HG03045 (cell line): ENCODE measurements around the gene COL11A2.

Experiments
- ATAC-seq: cut with Tn5 transposase; IDR thresholded peaks from one replicate; pipeline ENCODE4 v1.9.1; 2021; ENCODE audit warnings: mild to moderate bottlenecking, moderate library complexity; ENCODE audit not compliant: unreplicated experiment

The COL11A2 gene

DNA sequence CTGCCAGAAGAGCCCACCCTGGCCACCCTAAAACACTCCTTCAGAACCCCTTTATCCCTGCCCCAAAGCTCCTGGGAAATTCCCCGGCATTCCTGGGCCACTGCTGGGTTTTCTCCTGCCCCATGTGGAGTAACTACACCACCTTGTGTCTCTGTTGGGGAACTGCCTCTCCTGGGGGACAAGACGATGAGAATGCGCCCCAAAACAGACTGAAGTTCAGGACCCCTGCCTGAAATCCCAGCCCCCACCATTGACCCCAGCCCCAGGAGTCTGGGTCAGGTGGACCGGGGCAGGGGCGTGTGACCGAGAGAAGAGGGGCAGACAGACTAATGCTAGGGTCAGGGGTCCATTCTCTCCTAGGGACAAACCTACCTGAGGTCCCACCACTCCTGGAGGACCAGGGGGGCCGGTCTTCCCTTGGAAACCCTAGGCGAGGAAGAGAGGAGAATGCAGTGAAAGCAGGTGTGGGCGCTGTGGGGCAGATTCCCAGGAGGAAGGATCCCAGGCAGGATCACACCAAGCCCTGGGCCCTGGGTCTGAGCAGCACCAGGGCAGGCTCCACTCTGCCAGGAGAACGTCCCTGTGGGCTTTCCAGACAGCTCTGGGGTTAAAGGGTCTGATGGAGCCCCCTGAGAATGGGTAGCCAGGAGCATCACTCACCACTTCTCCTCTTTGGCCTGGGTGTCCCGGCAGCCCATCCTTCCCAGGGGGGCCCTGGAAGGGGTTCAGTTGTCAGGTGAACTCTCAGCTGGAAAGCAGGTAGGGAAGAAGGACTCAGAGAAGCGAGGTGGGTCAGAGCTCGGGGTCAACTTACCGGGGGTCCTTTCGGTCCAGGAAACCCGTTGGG is 19.4 kb downstream of the COL11A2 start:
- ATAC-seq = no peak

DNA sequence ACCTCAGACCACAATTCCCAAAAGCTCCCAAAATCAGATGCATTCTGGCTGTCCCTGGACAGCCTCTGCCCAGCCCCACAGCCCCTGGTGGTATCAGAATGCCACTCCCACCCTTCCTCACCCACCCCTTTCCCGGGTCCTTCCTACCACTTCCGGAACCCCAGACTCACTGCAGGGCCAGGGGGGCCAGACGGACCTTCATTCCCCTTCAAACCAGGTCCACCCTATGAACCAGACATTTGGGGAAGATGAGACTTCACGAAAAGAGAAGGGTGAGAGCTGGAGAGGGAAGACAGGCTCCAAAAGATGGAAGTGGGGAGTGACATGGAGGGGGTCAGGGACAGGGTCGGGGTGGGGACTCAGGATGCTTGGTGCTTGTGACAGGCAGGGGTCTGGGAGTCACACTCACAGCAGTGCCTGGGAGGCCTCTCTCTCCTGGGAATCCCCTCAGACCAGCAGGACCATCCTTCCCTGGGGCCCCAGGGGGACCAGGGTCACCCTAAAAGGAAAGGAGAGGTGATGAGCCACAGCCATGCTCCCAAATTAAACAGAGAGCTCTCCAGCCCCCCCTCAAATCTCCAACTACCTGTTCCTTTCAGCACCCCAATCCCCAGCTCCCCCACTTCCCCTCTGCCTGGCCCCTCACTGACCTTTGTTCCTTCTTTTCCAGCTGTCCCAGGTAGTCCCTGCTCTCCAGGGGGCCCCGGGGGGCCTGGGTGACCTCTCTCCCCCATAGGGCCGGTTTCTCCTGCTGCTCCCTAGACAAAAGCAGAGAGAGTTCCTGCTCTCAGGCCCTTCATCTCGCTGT is 20.2 kb downstream of the COL11A2 start:
- ATAC-seq = no peak

GRCh38 chr6:33171016-33171879 is 21.0 kb downstream of the COL11A2 start:
- no peak for ATAC-seq

DNA sequence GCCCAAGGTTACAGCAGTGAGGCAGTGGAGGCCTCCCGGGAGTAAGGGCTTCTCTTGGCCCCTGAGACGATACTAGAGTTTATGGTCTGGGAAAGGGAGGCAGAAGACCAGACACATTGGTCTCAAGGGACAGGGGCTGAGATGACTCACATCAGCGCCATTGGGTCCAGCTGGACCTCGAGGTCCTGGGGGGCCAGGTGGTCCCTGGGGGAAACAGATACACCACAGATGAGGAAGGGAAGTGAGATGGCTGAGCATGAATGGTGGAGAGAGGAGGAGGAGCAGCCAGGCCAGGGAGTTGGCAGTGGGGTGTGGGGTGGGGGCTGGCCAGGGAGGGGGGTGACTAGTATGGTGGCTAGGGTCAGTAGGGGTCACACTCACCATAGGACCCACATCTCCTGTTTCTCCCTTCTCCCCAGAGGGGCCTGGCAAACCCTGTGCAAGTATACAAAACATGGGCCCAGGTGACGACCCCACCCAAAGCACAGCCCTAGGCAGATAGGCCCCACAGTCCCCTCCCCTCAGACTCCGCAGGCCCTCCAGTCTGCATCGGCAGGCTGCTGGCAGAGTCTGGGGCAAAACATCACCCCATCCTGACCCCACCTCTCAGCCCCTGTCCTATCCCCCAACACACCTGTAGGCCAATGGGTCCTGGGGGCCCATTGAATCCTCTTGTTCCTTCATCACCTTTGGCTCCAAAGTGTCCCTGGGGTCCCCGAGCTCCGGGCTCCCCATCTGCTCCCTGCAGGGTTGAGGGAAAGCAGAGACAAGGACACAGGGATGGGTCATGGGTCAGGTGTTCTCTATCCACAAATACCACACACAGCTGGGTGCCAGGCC is 21.9 kb downstream of the COL11A2 start:
- no peak for ATAC-seq

DNA sequence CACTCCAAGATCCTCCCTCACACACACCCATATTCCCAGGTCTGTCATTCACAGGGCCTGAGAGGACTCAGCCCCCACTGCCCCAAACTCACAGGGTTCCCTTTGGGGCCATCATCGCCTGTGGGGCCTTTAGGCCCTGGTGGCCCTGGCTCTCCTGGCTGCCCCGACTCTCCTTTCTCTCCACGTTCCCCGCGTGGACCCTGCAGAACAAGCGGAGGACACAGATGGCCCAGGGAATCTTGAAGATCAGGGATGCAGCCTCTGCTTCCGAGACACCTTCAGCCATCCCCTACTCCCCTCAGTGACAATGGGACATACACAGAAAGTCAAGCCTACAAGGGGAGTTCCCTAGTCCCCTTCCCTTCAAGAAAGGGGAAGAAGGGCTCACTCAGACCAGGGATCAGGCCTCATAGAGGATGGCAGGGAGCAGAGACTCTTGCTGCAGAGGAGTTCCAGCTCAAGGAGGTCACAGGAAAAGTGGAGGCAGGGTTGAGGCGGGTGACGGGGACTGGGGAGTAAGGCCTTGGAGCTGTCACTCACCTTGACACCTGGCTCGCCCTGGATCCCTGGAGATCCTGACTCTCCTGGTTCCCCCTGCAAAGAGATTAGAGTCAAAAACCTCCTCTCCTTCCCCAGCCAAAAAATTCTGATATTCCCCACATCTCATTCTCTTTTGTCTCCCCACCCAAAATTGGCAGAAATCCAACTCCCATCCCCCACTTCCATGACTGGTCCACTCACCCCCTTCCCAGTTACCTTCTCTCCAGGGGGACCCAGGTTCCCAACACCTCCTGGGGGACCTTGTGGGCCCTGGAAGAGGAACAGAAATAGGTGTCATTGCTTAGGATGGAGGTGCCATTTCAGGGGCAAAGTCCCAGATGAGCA is 22.7 kb downstream of the COL11A2 start:
- ATAC-seq = no peak

- no peak for ATAC-seq
These were observed 23.6 kb downstream of the COL11A2 start for GRCh38 chr6:33168639-33169038.

GRCh38 chr6:33168284-33168601 is 24.0 kb downstream of the COL11A2 start:
- ATAC-seq = no peak

DNA sequence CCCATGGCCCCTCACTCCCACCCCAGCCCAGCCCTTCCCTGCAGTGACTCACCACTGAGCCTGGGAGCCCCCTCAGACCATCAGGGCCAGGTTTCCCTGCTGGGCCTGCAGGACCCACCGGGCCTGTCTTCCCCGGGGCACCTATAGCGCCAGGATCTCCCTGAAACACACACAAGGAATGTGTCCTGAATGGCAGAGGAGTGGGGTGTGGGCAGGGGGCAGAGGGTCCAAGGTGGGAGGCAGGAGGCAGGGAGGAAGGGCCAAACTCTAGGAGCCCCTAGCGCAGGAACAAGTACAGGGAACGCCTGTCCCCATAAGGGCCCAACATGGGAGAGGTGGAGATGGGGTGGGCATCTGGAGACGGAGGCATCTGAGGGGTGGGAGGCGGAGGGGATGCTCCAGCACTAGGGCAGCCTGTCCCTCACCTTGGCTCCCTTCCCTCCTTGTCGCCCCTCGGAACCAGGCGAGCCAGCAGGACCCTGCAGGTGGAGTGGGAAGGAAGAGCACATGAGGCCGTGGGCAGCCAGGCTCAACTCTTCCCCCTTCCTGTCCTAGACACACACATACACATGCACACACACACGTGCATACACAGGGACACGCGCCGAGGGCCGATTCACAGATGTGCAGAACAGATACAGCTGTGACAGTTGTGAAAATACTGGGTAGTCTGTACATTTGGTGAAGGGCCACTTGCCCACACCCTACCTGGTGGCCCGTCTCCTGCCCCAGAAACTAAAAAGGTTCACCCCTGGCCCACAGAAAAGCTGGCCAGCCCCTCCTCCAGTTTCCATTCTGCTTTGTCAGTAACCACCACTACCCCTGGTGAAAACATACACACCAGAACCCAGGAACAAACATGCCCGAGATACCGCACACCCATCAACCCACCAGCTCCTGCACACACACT is 24.6 kb downstream of the COL11A2 start:
- no peak for ATAC-seq

DNA sequence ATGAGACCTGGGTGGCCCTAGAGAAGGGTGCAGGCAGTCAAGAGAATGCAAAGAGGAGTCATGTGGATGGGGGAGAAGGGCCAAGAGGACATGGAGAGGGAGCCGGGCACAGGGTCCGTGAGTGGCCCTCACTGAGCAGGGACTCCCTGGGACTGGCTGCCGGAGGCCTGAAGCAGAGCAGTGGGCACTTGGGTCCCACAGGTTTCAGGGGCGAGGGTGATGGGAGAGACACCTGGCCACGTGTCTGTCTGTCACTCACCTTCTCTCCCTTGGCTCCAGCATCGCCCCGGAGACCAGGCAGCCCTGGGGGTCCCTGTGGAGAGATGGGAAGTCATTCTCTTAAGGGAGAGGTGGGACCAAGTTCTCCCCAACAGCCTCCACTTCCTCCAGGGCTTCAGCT is 25.5 kb downstream of the COL11A2 start:
- no peak for ATAC-seq

DNA sequence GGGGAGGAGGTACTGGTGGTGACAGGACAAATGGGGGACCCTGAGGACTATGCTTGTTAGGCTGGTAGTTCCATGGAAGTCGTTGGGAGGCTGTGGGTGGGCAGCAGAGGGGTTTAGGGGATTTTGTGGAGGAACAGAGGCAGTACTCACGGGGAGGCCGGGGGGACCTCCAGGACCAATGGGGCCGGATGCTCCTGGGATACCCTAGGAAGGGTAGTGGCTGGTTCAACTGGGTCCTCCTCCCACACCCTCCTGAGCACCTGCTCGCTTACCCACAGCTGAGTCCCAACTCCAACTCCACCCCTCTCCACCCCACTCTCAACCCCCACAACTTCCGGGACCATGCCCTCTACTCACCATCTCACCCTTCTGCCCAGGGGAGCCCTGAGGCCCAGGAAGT is 25.9 kb downstream of the COL11A2 start:
- no peak for ATAC-seq

DNA sequence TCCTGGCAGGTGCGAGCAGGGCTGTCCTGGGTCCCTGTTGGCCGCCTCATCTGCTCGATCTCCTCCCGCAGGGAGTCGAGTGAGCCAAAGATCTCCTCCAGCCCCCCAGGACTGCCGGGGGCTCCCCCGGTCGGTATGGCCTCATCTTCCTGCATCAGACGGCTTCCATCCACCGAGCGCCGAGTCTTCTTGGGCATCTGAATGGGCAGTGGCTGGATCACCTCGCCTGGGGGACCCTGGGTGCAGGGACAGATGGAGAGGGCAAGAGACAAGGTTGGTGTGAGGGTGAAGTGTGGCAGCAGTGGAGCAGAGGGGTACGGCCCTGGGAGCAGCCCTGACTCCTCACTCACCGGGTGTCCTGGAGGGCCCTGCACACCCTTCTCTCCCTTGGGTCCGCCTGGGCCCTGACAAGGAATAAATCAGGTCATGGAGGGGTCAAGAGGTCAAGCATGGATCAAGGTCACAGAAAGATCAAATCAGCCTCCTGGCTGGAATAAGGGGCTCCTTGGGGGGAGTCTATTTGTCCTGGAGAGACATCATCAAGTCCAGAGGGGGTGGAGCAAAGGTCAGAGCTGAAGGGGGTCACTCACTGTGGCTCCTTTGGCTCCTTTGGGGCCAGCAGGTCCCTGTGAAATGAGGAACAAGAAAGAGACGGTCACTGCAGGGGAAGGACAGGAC is 26.5 kb downstream of the COL11A2 start:
- ATAC-seq = no peak

DNA sequence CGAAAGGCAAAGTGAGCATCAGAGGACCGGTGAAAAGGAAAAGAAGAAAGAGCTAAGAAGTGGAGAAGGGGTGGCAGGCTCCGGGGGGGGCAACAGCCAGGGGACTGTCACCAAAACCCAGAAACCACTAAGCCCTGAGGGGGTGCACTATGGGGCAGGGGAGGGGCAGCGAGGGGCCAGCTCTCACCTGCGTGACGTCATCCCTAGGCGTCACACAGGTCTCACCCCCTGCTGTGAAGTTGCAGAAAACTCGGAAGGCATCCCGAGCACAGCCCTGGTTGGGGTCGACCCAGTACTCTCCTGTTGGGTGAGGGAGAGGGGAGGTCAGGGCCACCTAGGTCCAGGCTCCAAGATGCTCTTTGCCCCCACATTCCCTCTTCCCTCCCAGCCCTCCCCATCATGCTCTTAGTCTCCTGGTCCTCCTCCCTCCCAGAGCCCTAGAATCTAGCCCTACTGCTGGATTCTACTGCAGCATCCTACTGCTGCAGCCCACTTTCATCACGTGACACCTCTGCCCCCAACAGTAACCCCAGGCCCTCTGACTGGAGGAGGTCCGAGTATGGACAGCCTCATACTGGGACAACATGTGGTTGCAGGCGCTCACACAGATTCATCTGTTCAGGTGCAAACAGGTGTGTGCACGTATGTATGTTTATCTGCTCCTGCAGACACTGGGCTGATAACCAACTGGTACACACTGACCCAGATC is 27.4 kb downstream of the COL11A2 start:
- ATAC-seq = no peak

GRCh38 chr6:33164176-33164575 is 28.1 kb downstream of the COL11A2 start:
- ATAC-seq = no peak

DNA sequence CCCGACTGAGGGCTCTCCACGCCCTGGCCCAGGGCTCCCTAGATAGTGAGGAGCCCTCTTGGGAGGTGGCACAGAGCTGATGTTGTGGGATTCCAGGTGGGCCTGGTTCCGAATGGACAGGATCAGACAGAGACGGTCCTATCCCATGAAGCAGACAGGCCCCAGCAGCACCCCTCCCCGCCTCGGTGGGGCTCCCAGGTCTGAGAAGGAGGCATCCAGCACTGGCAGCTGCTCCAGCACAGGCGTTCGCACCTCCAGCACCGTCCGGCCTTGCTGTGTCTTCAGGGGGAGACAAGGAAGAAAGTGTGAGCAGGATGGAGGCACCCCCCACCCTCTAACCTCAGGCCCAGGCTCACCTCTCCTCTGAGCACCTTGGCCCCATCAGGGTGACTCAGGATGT is 28.7 kb downstream of the COL11A2 start:
- ATAC-seq = no peak

- ATAC-seq = peak; percentile 53
These were observed 30.6 kb downstream of the COL11A2 start for GRCh38 chr6:33161354-33162331.

DNA sequence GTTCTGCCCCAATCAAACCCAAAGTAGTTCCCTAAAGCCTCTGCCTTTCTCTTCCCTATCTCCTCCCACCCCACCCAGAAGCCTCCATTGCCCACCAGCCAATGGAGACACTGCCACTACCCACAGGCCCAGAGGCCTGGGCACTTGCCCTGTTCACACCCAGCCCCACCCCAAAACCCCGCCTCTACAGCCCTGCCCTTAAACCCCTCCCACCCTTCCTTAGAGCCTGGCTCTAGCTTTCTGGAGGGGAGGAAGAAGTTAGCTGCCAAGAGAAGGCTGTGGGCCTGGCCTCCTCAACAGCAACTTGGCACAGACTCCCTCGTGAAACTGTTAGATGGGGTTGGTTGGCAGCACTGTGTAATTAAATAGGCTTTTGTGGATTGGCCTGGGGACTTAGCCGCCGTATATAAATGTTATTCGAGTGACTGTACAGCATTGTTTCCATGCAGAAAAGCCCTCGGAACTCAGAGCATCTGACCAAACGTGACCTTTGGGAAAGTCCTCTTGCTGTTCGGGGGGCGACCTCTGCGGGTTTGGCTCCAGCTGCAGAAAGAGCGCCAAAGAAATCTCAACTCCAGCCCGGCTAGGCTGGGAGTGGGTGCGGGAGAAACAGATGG is 31.4 kb downstream of the COL11A2 start:
- ATAC-seq = no peak
